LNCAP (cell line): Measurements from ENCODE around the gene APC.

Experiments
- CTCF ChIP-seq: fragments of 450-650 bp; IDR thresholded peaks from 2 replicates; pipeline ENCODE4 v1.5.1; 2017; ENCODE audit warnings: mild to moderate bottlenecking

Gene APC

GRCh38 chr5:112718344-112718743 is 19.3 kb upstream of the APC start:
- no peak for TF ChIP-seq CTCF

- TF ChIP-seq CTCF = no peak
These were observed 17.1 kb upstream of the APC start for GRCh38 chr5:112720576-112720975.

GRCh38 chr5:112724901-112725300 is 12.8 kb upstream of the APC start:
- no peak for TF ChIP-seq CTCF

- TF ChIP-seq CTCF = no peak
These were observed 8.1 kb upstream of the APC start for GRCh38 chr5:112729630-112730029.

GRCh38 chr5:112732131-112732530 is 5.6 kb upstream of the APC start:
- TF ChIP-seq CTCF = no peak

- no peak for TF ChIP-seq CTCF
These were observed 4.1 kb upstream of the APC start for GRCh38 chr5:112733586-112733985.

GRCh38 chr5:112734597-112734996 is 3.1 kb upstream of the APC start:
- TF ChIP-seq CTCF = no peak

- no peak for TF ChIP-seq CTCF
These were observed 2.0 kb upstream of the APC start for GRCh38 chr5:112735702-112736101.
